Measurements from ENCODE around the gene POT1.

The POT1 gene

GRCh38 chr7:124811341-124811740, 118.3 kb downstream of the POT1 start:
- WGBS (ENCODE audit: insufficient coverage, insufficient read length), result no CpG with 5 or more reads among the region's 1 CpG
- H3K9me3 ChIP-seq (ENCODE audit: control insufficient read depth, insufficient read depth, low read length), result no peaks in the 10 kb centered on the region
- no peaks in the 10 kb centered on the region for H3K36me3 ChIP-seq (ENCODE audit: control insufficient read depth, insufficient read depth, low read length)
- H3K4me1 ChIP-seq (ENCODE audit: control insufficient read depth, insufficient read depth, low read length), result no peaks in the 10 kb centered on the region; the same call in 1 of the 2 replicates
- H3K4me3 ChIP-seq (ENCODE audit: low read length), result no peak overlapping the region
- no peak for DNase-seq (ENCODE audit: low read depth, low spot score)
- no peak overlapping the region for H3K27ac ChIP-seq (ENCODE audit: low read length)
- H3K27me3 ChIP-seq (ENCODE audit: control insufficient read depth, insufficient read depth, low read length), result no peaks in the 10 kb centered on the region

GRCh38 chr7:124810605-124811004, 119.0 kb downstream of the POT1 start:
- DNase-seq (ENCODE audit: low read depth, low spot score), result no peak

GRCh38 chr7:124808206-124808605, 121.4 kb downstream of the POT1 start:
- Histone ChIP-seq H3K36me3 (ENCODE audit: control insufficient read depth, insufficient read depth, low read length) (no peaks in the 10 kb centered on the region), H3K4me3 (ENCODE audit: low read length) (no peak overlapping the region), H3K27me3 (ENCODE audit: control insufficient read depth, insufficient read depth, low read length) (no peaks in the 10 kb centered on the region), H3K4me1 (ENCODE audit: control insufficient read depth, insufficient read depth, low read length) (0 out of 2 replicates have a peak, but pooled peaks cover 2% of the 10 kb centered on the region), H3K27ac (ENCODE audit: low read length) (no peak overlapping the region), H3K9me3 (ENCODE audit: control insufficient read depth, insufficient read depth, low read length) (no peaks in the 10 kb centered on the region)
- no peak for DNase-seq (ENCODE audit: low read depth, low spot score)
- WGBS (ENCODE audit: insufficient coverage, insufficient read length), result no CpG with 5 or more reads among the region's 5 CpGs

More at GRCh38 chr7:124810605-124811004, 119.0 kb downstream of the POT1 start:
- H3K9me3 ChIP-seq (ENCODE audit: control insufficient read depth, insufficient read depth, low read length), result no peaks in the 10 kb centered on the region
- H3K27ac ChIP-seq (ENCODE audit: low read length), result no peak overlapping the region
- WGBS (ENCODE audit: insufficient coverage, insufficient read length), result no CpG with 5 or more reads among the region's 3 CpGs
- H3K4me3 ChIP-seq (ENCODE audit: low read length), result no peak overlapping the region
- no peaks in the 10 kb centered on the region; the same call in 1 of the 2 replicates for H3K4me1 ChIP-seq (ENCODE audit: control insufficient read depth, insufficient read depth, low read length)
- H3K27me3 ChIP-seq (ENCODE audit: control insufficient read depth, insufficient read depth, low read length), result no peaks in the 10 kb centered on the region
- no peaks in the 10 kb centered on the region for H3K36me3 ChIP-seq (ENCODE audit: control insufficient read depth, insufficient read depth, low read length)

GRCh38 chr7:124801330-124801895, 128.2 kb downstream of the POT1 start:
- Histone ChIP-seq H3K36me3 (ENCODE audit: control insufficient read depth, insufficient read depth, low read length) (no peaks in the 10 kb centered on the region), H3K27me3 (ENCODE audit: control insufficient read depth, insufficient read depth, low read length) (no peaks in the 10 kb centered on the region), H3K27ac (ENCODE audit: low read length) (no peak overlapping the region), H3K9me3 (ENCODE audit: control insufficient read depth, insufficient read depth, low read length) (no peaks in the 10 kb centered on the region), H3K4me1 (ENCODE audit: control insufficient read depth, insufficient read depth, low read length) (0 out of 2 replicates have a peak, but pooled peaks cover 2% of the 10 kb centered on the region), H3K4me3 (ENCODE audit: low read length) (no peak overlapping the region)
- DNase-seq (ENCODE audit: low read depth, low spot score), result no peak
- no CpG with 5 or more reads among the region's 1 CpG for WGBS (ENCODE audit: insufficient coverage, insufficient read length)

GRCh38 chr7:124800386-124800785, 129.2 kb downstream of the POT1 start:
- WGBS (ENCODE audit: insufficient coverage, insufficient read length), result no CpG with 5 or more reads among the region's 2 CpGs

GRCh38 chr7:124799448-124799847, 130.2 kb downstream of the POT1 start:
- Histone ChIP-seq H3K27ac (ENCODE audit: low read length) (no peak overlapping the region), H3K4me1 (ENCODE audit: control insufficient read depth, insufficient read depth, low read length) (no peaks in the 10 kb centered on the region), H3K9me3 (ENCODE audit: control insufficient read depth, insufficient read depth, low read length) (no peaks in the 10 kb centered on the region), H3K27me3 (ENCODE audit: control insufficient read depth, insufficient read depth, low read length) (no peaks in the 10 kb centered on the region), H3K4me3 (ENCODE audit: low read length) (no peak overlapping the region), H3K36me3 (ENCODE audit: control insufficient read depth, insufficient read depth, low read length) (no peaks in the 10 kb centered on the region)
- no CpG with 5 or more reads among the region's 6 CpGs for WGBS (ENCODE audit: insufficient coverage, insufficient read length)
- DNase-seq (ENCODE audit: low read depth, low spot score), result no peak

More at GRCh38 chr7:124800386-124800785, 129.2 kb downstream of the POT1 start:
- Histone ChIP-seq H3K27ac (ENCODE audit: low read length) (no peak overlapping the region), H3K9me3 (ENCODE audit: control insufficient read depth, insufficient read depth, low read length) (no peaks in the 10 kb centered on the region), H3K4me1 (ENCODE audit: control insufficient read depth, insufficient read depth, low read length) (0 out of 2 replicates have a peak, but pooled peaks cover 2% of the 10 kb centered on the region), H3K4me3 (ENCODE audit: low read length) (no peak overlapping the region), H3K36me3 (ENCODE audit: control insufficient read depth, insufficient read depth, low read length) (no peaks in the 10 kb centered on the region), H3K27me3 (ENCODE audit: control insufficient read depth, insufficient read depth, low read length) (no peaks in the 10 kb centered on the region)
- no peak for DNase-seq (ENCODE audit: low read depth, low spot score)

- no peak overlapping the region for H3K4me3 ChIP-seq (ENCODE audit: low read length)
- no peaks in the 10 kb centered on the region for H3K9me3 ChIP-seq (ENCODE audit: control insufficient read depth, insufficient read depth, low read length)
- no peaks in the 10 kb centered on the region for H3K27me3 ChIP-seq (ENCODE audit: control insufficient read depth, insufficient read depth, low read length)
- H3K4me1 ChIP-seq (ENCODE audit: control insufficient read depth, insufficient read depth, low read length), result no peaks in the 10 kb centered on the region
- WGBS (ENCODE audit: insufficient coverage, insufficient read length), result no CpG with 5 or more reads among the region's 2 CpGs
- H3K27ac ChIP-seq (ENCODE audit: low read length), result no peak overlapping the region
- DNase-seq (ENCODE audit: low read depth, low spot score), result no peak
- no peaks in the 10 kb centered on the region for H3K36me3 ChIP-seq (ENCODE audit: control insufficient read depth, insufficient read depth, low read length)
These were observed 132.9 kb downstream of the POT1 start for GRCh38 chr7:124796771-124797170.

DNA sequence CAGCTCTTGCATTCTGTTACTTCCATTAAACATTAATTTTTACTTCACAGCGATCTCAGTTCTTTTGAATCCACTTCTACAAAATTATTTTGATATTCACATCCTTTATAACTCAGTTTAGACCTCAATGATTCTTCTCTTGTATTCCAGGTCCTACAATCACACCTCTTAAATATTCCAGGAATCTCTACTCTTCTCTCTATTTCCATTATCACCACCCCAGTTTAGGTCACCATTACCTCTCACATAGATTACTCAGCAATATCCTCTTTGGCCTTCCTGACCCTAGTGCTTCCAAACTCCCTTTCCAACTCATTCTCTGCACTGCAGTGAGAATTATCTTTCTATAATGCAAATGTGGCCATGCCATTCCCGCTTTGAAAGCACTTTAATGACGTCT, 136.9 kb downstream of the POT1 start:
- Histone ChIP-seq H3K4me3 (ENCODE audit: low read length) (no peak overlapping the region), H3K9me3 (ENCODE audit: control insufficient read depth, insufficient read depth, low read length) (no peaks in the 10 kb centered on the region), H3K27ac (ENCODE audit: low read length) (no peak overlapping the region), H3K36me3 (ENCODE audit: control insufficient read depth, insufficient read depth, low read length) (no peaks in the 10 kb centered on the region), H3K4me1 (ENCODE audit: control insufficient read depth, insufficient read depth, low read length) (no peaks in the 10 kb centered on the region), H3K27me3 (ENCODE audit: control insufficient read depth, insufficient read depth, low read length) (no peaks in the 10 kb centered on the region)
- 100% methylated on average over 1 of the region's 3 CpGs for WGBS (ENCODE audit: insufficient coverage, insufficient read length)
- DNase-seq (ENCODE audit: low read depth, low spot score), result no peak

DNA sequence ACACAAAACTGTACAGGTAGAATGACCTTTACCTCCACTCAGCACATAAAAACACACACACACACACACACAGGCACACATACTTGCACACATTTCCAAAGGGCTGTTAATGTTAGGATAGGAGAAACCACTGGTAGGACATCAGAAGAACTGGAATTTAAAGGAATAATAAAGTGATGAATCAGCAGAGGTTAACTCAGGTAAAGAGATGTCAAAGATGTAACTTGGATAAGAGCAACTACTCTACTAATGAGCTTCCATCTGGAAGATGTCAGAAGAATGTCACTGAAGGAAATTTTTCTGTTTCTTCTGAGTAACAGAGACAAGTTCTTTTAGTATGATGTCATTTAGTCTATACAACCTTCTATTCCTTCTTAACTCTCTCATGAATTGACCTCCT, 137.6 kb downstream of the POT1 start:
- H3K4me3 ChIP-seq (ENCODE audit: low read length), result no peak overlapping the region
- DNase-seq (ENCODE audit: low read depth, low spot score), result no peak
- H3K27me3 ChIP-seq (ENCODE audit: control insufficient read depth, insufficient read depth, low read length), result no peaks in the 10 kb centered on the region
- H3K36me3 ChIP-seq (ENCODE audit: control insufficient read depth, insufficient read depth, low read length), result no peaks in the 10 kb centered on the region
- H3K27ac ChIP-seq (ENCODE audit: low read length), result no peak overlapping the region
- H3K4me1 ChIP-seq (ENCODE audit: control insufficient read depth, insufficient read depth, low read length), result no peaks in the 10 kb centered on the region
- no peaks in the 10 kb centered on the region for H3K9me3 ChIP-seq (ENCODE audit: control insufficient read depth, insufficient read depth, low read length)

GRCh38 chr7:124791426-124791825, 138.2 kb downstream of the POT1 start:
- Histone ChIP-seq H3K9me3 (ENCODE audit: control insufficient read depth, insufficient read depth, low read length) (no peaks in the 10 kb centered on the region), H3K4me1 (ENCODE audit: control insufficient read depth, insufficient read depth, low read length) (no peaks in the 10 kb centered on the region), H3K36me3 (ENCODE audit: control insufficient read depth, insufficient read depth, low read length) (no peaks in the 10 kb centered on the region), H3K27ac (ENCODE audit: low read length) (no peak overlapping the region), H3K4me3 (ENCODE audit: low read length) (no peak overlapping the region), H3K27me3 (ENCODE audit: control insufficient read depth, insufficient read depth, low read length) (no peaks in the 10 kb centered on the region)
- WGBS (ENCODE audit: insufficient coverage, insufficient read length), result no CpG with 5 or more reads among the region's 4 CpGs
- DNase-seq (ENCODE audit: low read depth, low spot score), result no peak

DNA sequence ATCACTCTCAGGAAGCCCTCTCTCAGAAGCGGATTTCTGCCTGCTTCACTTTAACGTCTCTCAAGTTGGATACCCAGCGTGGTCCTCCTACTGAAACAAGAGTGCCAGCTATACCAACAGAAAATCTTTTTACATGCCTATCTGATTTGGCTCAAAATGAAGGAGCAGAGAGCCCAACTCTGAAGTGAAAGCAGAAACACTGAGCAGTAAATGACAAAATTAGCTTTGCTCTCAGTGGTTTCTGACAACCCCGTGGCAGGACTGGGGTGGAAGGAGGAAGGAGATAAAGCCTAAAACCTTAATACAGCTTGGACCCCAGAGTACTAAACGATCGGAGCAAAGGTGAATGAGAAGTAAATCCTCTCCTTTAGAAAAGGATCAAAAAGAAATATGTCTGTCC, 139.0 kb downstream of the POT1 start:
- Histone ChIP-seq H3K4me1 (ENCODE audit: control insufficient read depth, insufficient read depth, low read length) (no peaks in the 10 kb centered on the region), H3K27ac (ENCODE audit: low read length) (no peak overlapping the region), H3K27me3 (ENCODE audit: control insufficient read depth, insufficient read depth, low read length) (no peaks in the 10 kb centered on the region), H3K4me3 (ENCODE audit: low read length) (no peak overlapping the region), H3K9me3 (ENCODE audit: control insufficient read depth, insufficient read depth, low read length) (no peaks in the 10 kb centered on the region), H3K36me3 (ENCODE audit: control insufficient read depth, insufficient read depth, low read length) (no peaks in the 10 kb centered on the region)
- no CpG with 5 or more reads among the region's 6 CpGs for WGBS (ENCODE audit: insufficient coverage, insufficient read length)
- no peak for DNase-seq (ENCODE audit: low read depth, low spot score)
